COLO668 (cell line): ENCODE measurements around the gene CCNT1.
A peak's percentile ranks its signal among the peaks of the same experiment; 100 is the strongest.
"Not testable (repeated sequence)": the region's sequence is repeated elsewhere in the genome, so short reads cannot be mapped to it uniquely, and the experiment has no call there.

Source experiments
- DNase-seq: peaks from one replicate; lab custom pipeline; 2025; ENCODE audit not compliant: unreplicated experiment; lab: John Stamatoyannopoulos, UW

The CCNT1 gene

GRCh38 chr12:48691826-48692487, 24.6 kb downstream of the CCNT1 start:
- DNase-seq = no peak

GRCh38 chr12:48690990-48691389, 25.5 kb downstream of the CCNT1 start:
- DNase-seq = no peak

GRCh38 chr12:48690436-48690835, 26.1 kb downstream of the CCNT1 start:
- no peak for DNase-seq

DNA sequence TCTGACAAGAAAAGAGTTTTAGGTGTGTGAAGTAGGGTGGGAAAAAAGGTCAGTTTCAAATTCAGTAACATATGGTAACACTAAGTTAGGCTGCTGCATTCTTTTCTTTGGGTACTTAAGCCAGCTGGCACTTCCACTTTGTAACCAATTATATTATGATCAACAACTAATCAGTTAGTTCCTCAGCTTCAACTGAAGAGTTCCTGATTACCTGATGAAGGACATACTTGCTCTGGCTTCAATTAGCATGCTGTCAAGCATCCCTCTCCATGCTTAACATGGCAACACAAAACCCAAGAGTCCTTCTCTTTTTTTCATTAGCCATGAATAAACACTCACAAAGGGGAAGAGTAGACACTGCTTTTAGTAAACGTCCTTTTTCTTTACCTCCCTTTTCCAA, 27.7 kb downstream of the CCNT1 start:
- no peak for DNase-seq

- no peak for DNase-seq
Observed at GRCh38 chr12:48687592-48687991, 28.9 kb downstream of the CCNT1 start.

GRCh38 chr12:48686615-48687334, 29.7 kb downstream of the CCNT1 start:
- no peak for DNase-seq

DNA sequence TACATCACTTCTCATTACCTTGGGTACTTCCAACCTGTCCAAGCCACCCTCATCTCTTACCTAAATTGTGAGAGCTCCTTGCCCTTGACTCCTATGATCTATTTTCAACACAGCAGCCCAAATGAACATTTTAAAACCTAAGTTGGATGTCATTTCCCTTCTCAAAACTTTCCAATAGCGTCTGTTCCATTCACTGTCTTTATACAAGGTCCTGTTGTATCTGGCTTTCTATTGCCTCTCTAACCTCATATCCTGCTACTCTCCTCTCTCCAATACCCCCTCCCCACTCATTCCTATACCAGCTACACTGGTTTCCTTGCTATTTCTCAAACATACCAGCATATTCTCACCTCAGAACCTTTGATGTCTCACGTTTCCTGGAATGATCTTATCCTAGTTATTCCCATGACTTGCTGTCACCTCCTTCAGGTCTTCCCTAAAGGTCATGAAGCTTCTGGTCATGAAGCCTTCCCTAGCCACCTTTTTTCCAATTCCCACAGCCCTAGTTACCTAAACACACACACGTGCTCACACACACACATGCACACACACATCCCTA, 30.4 kb downstream of the CCNT1 start:
- no peak for DNase-seq

- DNase-seq = no peak
Observed at GRCh38 chr12:48683534-48683933, 33.0 kb downstream of the CCNT1 start.

DNA sequence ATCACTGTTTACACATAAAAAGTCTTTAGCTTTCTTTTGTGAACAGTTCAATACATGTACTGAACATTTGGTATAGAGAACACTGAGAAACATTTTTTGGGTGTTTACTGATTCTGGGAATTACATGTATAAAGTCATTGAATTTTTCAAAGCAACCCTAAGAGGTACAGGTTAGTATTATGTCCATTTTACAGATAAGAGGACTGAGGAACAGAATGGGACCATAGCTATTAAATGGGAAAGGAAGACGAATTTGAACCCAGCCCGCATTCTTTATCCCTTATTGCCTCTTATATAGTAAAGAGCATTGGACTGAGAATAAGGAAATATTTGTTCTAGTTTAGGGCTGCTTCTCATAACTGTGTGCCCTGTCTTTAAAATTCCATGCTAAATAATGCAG, 33.6 kb downstream of the CCNT1 start:
- DNase-seq = no peak

- DNase-seq = not testable (repeated sequence)
Observed at GRCh38 chr12:48682533-48682905, 34.0 kb downstream of the CCNT1 start.

- DNase-seq = peak; percentile 93
Observed at GRCh38 chr12:48681710-48682532, 34.6 kb downstream of the CCNT1 start, which contains the start of gene KANSL2. Gene KANSL2, minus strand, starts transcription at chr12:48682238. Its CDS starts 606 bp downstream, at chr12:48681632.

GRCh38 chr12:48681399-48681709, 35.2 kb downstream of the CCNT1 start:
- no peak for DNase-seq

GRCh38 chr12:48680861-48681260, 35.6 kb downstream of the CCNT1 start:
- no peak for DNase-seq

GRCh38 chr12:48678551-48679185, 37.8 kb downstream of the CCNT1 start:
- no peak for DNase-seq

DNA sequence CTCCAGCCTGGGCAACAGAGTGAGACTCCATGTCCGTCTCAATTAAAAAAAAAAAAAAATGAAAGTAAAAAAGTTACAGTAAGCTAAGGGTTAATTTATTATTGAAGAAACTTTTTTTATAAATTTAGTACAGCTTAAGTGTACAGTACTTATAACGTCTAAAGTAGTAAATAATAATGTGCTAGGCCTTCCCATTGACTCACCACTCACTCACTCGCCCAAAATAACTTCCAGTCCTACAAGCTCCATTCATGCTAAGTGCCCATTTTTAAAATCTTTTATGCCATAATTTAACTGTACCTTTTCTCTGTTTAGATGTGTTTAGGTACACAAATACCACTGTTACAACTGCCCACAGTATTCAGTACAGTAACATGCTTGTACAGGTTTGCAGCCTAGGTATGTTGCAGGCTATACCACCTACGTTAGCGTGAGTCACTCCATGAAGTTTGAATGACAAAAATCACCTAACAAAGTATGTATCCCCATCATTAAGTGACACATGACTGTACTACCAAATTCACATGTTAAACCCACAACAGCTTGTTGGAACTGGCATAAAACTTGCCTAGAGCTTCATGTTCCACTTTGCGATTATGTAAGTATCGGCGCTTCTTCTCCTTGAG, 45.2 kb downstream of the CCNT1 start:
- DNase-seq = no peak

- DNase-seq = no peak
Observed at GRCh38 chr12:48668996-48669395, 47.5 kb downstream of the CCNT1 start.

GRCh38 chr12:48659863-48660262, 56.6 kb downstream of the CCNT1 start:
- DNase-seq = no peak

GRCh38 chr12:48651681-48652080, 64.8 kb downstream of the CCNT1 start:
- DNase-seq = no peak

GRCh38 chr12:48645354-48645753, 71.2 kb downstream of the CCNT1 start:
- not testable (repeated sequence) for DNase-seq

DNA sequence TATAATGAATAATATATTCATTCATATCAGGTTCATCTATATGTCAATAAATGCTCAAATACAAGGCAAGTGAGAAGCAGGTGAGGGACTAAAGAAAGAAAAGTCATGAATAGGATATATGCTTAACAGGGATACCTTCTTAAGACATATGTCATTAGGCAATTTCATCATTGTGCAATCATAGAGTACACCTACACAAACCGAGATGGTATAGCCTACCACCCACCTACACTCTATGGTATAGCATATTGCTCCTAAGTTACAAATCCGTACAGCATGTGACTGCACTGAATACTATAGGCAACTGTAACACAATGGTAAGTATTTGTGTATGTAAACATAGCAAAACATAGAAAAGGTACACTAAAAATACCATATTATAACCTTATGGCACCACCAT, 73.5 kb downstream of the CCNT1 start:
- DNase-seq = no peak
